ENCODE data around the gene C2CD3. TPM values are rescaled to one million over a fixed set of nuclear protein-coding genes. Genes with fewer than 3 reads are reported as not detected.

C2CD3 gene
- total and polyA plus RNA-seq, 9 of the 15 experiments (the other 6 are each of a cell fraction or from before 2014, with no cell fraction given), result 4.4 to 20.2 (median 15.4) TPM

DNA sequence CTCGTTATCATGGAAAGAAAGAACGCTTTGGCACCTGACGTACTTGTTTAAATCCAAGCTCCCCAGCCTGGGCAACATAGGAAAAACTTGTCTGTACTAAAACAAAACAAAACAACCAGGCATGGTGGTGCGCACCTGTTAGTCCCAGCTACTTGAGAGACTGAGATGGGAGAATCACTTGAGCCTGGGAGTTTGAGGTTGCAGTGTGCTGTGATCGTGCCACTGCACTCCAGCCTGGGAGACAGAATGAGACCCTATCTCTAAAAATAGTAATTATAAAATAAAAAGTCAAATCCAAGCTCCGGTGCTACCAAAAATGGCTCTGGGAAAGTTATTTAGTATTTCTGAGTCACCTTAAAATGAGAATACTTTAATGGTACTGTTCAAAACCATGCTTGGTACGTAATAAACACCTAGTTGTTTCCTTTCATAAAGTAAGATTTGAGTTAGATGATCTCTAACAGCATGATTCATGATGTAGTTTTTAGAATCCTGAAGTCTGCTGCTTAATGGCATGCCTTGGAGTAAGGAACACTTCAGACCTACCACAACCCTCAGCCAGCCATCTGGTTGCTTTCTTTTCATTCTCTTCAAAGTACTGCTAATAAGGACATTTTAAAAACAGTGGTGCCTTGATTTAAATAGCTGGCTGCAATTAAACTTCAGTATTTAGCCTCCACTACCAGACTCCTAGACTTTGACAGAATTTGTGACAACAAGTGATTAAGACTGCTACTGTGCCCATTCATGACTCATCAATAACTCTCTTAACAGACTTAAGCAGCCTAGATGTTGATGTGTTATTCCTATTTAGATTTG, 8.6 kb upstream of the C2CD3 start (continued):
- TF ChIP-seq, protein P1, sequence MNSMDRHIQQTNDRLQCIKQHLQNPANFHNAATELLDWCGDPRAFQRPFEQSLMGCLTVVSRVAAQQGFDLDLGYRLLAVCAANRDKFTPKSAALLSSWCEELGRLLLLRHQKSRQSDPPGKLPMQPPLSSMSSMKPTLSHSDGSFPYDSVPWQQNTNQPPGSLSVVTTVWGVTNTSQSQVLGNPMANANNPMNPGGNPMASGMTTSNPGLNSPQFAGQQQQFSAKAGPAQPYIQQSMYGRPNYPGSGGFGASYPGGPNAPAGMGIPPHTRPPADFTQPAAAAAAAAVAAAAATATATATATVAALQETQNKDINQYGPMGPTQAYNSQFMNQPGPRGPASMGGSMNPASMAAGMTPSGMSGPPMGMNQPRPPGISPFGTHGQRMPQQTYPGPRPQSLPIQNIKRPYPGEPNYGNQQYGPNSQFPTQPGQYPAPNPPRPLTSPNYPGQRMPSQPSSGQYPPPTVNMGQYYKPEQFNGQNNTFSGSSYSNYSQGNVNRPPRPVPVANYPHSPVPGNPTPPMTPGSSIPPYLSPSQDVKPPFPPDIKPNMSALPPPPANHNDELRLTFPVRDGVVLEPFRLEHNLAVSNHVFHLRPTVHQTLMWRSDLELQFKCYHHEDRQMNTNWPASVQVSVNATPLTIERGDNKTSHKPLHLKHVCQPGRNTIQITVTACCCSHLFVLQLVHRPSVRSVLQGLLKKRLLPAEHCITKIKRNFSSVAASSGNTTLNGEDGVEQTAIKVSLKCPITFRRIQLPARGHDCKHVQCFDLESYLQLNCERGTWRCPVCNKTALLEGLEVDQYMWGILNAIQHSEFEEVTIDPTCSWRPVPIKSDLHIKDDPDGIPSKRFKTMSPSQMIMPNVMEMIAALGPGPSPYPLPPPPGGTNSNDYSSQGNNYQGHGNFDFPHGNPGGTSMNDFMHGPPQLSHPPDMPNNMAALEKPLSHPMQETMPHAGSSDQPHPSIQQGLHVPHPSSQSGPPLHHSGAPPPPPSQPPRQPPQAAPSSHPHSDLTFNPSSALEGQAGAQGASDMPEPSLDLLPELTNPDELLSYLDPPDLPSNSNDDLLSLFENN (IDR thresholded peaks at IDR 0.05; ENCODE audit: low read depth in 2 of 2, low read length in 2 of 2), result no peak
- TF ChIP-seq TCF7 (IDR thresholded peaks at IDR 0.05; ENCODE audit: borderline replicate concordance), result no peak
- TF ChIP-seq STAT5A (IDR thresholded peaks at IDR 0.05; ENCODE audit: borderline replicate concordance, low read length), result no peak
- TF ChIP-seq PRPF4 (IDR thresholded peaks at IDR 0.05; ENCODE audit: insufficient read depth, low read depth, low read length, poor library complexity, severe bottlenecking), result no peak
- no peak for TF ChIP-seq POLR3A (IDR thresholded peaks at IDR 0.05; ENCODE audit: borderline replicate concordance, extremely low read depth, insufficient read depth, insufficient read length)
- TF ChIP-seq ZNF77 (CRISPR knock-in tag; IDR thresholded peaks at IDR 0.05), result no peak
- TF ChIP-seq ZNF785 (CRISPR knock-in tag; IDR thresholded peaks at IDR 0.05), result no peak
- TF ChIP-seq NFE2L1 (tag; IDR thresholded peaks at IDR 0.05; ENCODE audit: borderline replicate concordance, low read depth), result peak; percentile 43; the same call in 1 of the 2 replicates
- TF ChIP-seq SMARCA4 (IDR thresholded peaks at IDR 0.05), result no peak
- no peak for TF ChIP-seq ESRRA (IDR thresholded peaks at IDR 0.05; ENCODE audit: borderline replicate concordance, low read depth)
- TF ChIP-seq MAFK (IDR thresholded peaks at IDR 0.05; ENCODE audit: low read length), result peak; percentile 47
